SU-DHL-6 (cell line): ENCODE data around the gene MARS1.

Experiments used
- H2AFZ ChIP-seq: fragments of 200-600 bp; sonication (generic); 2 replicates; pipeline ENCODE4 v1.6.1; 2014; ENCODE audit warnings: low read depth, mild to moderate bottlenecking, moderate library complexity, mixed read lengths, antibody characterized with exemption, low read length; ENCODE audit not compliant: severe bottlenecking
- H3F3A ChIP-seq: fragments of 200-600 bp; shearing (Covaris generic); 2 replicates; pipeline ENCODE4 v1.6.0; 2016; ENCODE audit warnings: antibody characterized with exemption, mild to moderate bottlenecking; ENCODE audit not compliant: insufficient read depth
- H3K27ac ChIP-seq: fragments of 200-600 bp; sonication (generic); 2 replicates; pipeline ENCODE4 v1.5.1; 2016; ENCODE audit warnings: low read depth, mild to moderate bottlenecking, low read length, moderate library complexity, mixed read lengths
- H3K27me3 ChIP-seq: fragments of 200-600 bp; sonication (generic), shearing (Covaris generic); 2 replicates; pipeline ENCODE4 v1.6.0; 2014; ENCODE audit warnings: mild to moderate bottlenecking, low read length
- H3K36me3 ChIP-seq: fragments of 200-600 bp; sonication (generic); 2 replicates; pipeline ENCODE4 v1.6.1; 2014; ENCODE audit warnings: mild to moderate bottlenecking, low read length, mixed read lengths
- H3K4me2 ChIP-seq: fragments of 300-600, 200-600 bp; shearing (Covaris generic), sonication (generic); 2 replicates; pipeline ENCODE4 v1.6.0; 2014; ENCODE audit warnings: low read length, low read depth, mild to moderate bottlenecking; ENCODE audit not compliant: poor library complexity, severe bottlenecking
- H3K4me3 ChIP-seq: fragments of 200-600 bp; sonication (generic); 2 replicates; pipeline ENCODE4 v1.5.1; 2014; ENCODE audit warnings: antibody characterized with exemption, low read length, mild to moderate bottlenecking, mixed read lengths; ENCODE audit not compliant: insufficient read depth, poor library complexity, severe bottlenecking
- H3K79me2 ChIP-seq: fragments of 200-600 bp; sonication (generic); 2 replicates; pipeline ENCODE4 v1.6.1; 2014; ENCODE audit warnings: mild to moderate bottlenecking, low read length, moderate library complexity; ENCODE audit not compliant: insufficient read depth
- H3K9ac ChIP-seq: fragments of 200-600 bp; sonication (generic); 2 replicates; pipeline ENCODE4 v1.7.0; 2014; ENCODE audit warnings: mild to moderate bottlenecking, low read length
- H3K9me2 ChIP-seq: fragments of 200-600 bp; sonication (generic); replicated peaks from 2 replicates; pipeline ENCODE4 v1.6.1; 2014; ENCODE audit warnings: low read length; ENCODE audit not compliant: insufficient read depth
- H3K9me3 ChIP-seq: fragments of 200-600 bp; sonication (generic); 2 replicates; pipeline ENCODE4 v1.6.1; 2014; ENCODE audit warnings: low read length, mixed read lengths; ENCODE audit not compliant: insufficient read depth
- H4K20me1 ChIP-seq: fragments of 200-600 bp; sonication (generic); 2 replicates; pipeline ENCODE4 v1.6.1; 2014; ENCODE audit warnings: low read depth, mild to moderate bottlenecking, antibody characterized with exemption, low read length, moderate library complexity, mixed read lengths
- EZH2phosphoT487 ChIP-seq: fragments of 200-600 bp; sonication (generic), shearing (Covaris generic); conservative IDR thresholded peaks from 2 replicates; pipeline ENCODE4 v1.6.1; 2018; ENCODE audit warnings: mild to moderate bottlenecking, antibody characterized with exemption, low read length, moderate library complexity, mixed read lengths
- TF ChIP-seq, protein P1 (sequence below): fragments of 200-600 bp; sonication (generic); IDR thresholded peaks from one replicate; pipeline ENCODE4 v1.5.1; 2017; ENCODE audit warnings: antibody characterized with exemption, mild to moderate bottlenecking, low read length, moderate library complexity; ENCODE audit not compliant: insufficient read depth, poor library complexity, severe bottlenecking

The MARS1 gene

DNA sequence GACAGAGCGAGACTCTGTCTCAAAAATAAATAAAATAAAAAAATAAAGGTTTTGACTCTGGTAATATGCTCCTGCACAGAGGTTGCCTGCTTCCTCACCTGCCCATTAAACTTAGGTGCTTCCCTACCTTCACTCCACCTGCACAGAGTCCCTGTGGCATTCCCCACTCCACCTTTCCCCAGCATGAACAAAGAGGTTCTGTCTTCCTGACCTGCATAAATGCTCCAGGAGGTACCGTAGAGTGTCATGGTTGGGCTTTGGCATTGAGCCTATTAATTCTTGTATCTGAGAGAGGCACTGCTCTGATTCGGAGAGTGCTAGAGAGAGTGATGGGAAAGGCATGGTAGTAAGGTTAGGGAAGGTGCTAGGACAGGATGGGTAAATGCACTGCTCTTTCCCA, 14.5 kb upstream of the MARS1 start:
- no peaks in the 10 kb centered on the region for H4K20me1 ChIP-seq
- no peak overlapping the region for H3K27ac ChIP-seq
- H3K4me3 ChIP-seq = no peak overlapping the region
- no peaks in the 10 kb centered on the region for H3K27me3 ChIP-seq
- H3K36me3 ChIP-seq = no peaks in the 10 kb centered on the region
- H3K9me3 ChIP-seq = no peaks in the 10 kb centered on the region
- no peaks in the 10 kb centered on the region for H3K79me2 ChIP-seq
- H2AFZ ChIP-seq = no peak overlapping the region
- no peak overlapping the region for H3K4me2 ChIP-seq
- TF ChIP-seq, protein P1, sequence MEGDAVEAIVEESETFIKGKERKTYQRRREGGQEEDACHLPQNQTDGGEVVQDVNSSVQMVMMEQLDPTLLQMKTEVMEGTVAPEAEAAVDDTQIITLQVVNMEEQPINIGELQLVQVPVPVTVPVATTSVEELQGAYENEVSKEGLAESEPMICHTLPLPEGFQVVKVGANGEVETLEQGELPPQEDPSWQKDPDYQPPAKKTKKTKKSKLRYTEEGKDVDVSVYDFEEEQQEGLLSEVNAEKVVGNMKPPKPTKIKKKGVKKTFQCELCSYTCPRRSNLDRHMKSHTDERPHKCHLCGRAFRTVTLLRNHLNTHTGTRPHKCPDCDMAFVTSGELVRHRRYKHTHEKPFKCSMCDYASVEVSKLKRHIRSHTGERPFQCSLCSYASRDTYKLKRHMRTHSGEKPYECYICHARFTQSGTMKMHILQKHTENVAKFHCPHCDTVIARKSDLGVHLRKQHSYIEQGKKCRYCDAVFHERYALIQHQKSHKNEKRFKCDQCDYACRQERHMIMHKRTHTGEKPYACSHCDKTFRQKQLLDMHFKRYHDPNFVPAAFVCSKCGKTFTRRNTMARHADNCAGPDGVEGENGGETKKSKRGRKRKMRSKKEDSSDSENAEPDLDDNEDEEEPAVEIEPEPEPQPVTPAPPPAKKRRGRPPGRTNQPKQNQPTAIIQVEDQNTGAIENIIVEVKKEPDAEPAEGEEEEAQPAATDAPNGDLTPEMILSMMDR = no peak
- TF ChIP-seq EZH2phosphoT487 = no peak
- H3K9me2 ChIP-seq = no peaks in the 10 kb centered on the region
- H3F3A ChIP-seq = 0 out of 2 replicates have a peak, but pooled peaks cover 6% of the 10 kb centered on the region
- no peak overlapping the region for H3K9ac ChIP-seq

DNA sequence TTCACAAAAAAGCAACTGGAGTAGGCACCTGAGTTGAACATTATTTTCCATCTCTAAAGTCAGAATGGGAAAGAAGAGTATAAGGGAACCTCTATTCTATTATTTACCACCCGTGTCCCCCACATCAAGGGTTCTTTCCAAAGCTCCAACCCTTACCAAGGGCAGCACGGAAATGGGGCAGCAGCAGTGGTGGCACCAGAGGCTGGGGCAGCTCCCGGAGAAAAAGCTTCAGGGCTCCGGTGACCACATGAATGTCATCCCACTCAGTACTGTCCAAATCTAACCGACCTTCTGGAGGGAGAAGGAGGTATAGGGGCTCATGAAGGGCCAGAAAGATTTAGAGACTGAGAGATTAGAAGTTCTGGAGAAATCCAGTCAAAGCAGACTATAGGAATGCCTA, 14.0 kb upstream of the MARS1 start:
- no peaks in the 10 kb centered on the region for H3K36me3 ChIP-seq
- no peaks in the 10 kb centered on the region for H3K9me2 ChIP-seq
- no peak overlapping the region for H3K4me3 ChIP-seq
- no peak overlapping the region for H3K4me2 ChIP-seq
- TF ChIP-seq, protein P1 = no peak
- TF ChIP-seq EZH2phosphoT487 = no peak
- H4K20me1 ChIP-seq = no peaks in the 10 kb centered on the region
- no peak overlapping the region for H3K9ac ChIP-seq
- H3K27me3 ChIP-seq = no peaks in the 10 kb centered on the region
- H3K79me2 ChIP-seq = no peaks in the 10 kb centered on the region
- no peak overlapping the region for H3K27ac ChIP-seq
- no peak overlapping the region for H2AFZ ChIP-seq
- 0 out of 2 replicates have a peak, but pooled peaks cover 7% of the 10 kb centered on the region for H3F3A ChIP-seq
- no peaks in the 10 kb centered on the region for H3K9me3 ChIP-seq

- Histone ChIP-seq H3K27me3 (no peaks in the 10 kb centered on the region), H3F3A (0 out of 2 replicates have a peak, but pooled peaks cover 7% of the 10 kb centered on the region), H3K9ac (no peak overlapping the region), H2AFZ (no peak overlapping the region), H4K20me1 (no peaks in the 10 kb centered on the region), H3K9me3 (no peaks in the 10 kb centered on the region), H3K79me2 (no peaks in the 10 kb centered on the region), H3K9me2 (no peaks in the 10 kb centered on the region), H3K4me2 (no peak overlapping the region), H3K4me3 (no peak overlapping the region), H3K36me3 (no peaks in the 10 kb centered on the region), H3K27ac (no peak overlapping the region)
- TF ChIP-seq, protein P1 = no peak
- TF ChIP-seq EZH2phosphoT487 = no peak
Observed at GRCh38 chr12:57474430-57474829, 13.4 kb upstream of the MARS1 start.

DNA sequence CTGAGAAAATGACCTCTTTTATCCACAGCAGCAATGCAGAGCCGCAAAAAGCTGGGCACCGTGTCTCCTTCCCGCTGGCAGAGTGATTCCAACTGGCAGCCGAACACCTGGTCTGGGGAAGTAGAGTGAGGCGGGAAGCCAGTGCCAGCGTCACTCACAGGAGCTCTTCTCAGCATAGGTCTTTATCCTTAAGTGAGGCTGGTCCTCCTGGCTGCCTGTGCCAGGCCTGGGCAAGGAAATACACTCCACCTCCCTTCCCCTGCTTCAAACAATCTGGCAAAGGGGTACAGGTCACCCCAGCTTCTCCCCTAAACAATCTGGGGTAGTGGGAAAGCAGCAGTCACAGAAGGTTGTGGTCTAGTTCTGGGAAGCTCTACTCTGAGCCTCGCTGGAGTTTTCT, 13.0 kb upstream of the MARS1 start:
- H3F3A ChIP-seq = 0 out of 2 replicates have a peak, but pooled peaks cover 7% of the 10 kb centered on the region
- no peaks in the 10 kb centered on the region for H3K27me3 ChIP-seq
- no peak overlapping the region for H3K4me2 ChIP-seq
- no peak overlapping the region for H3K4me3 ChIP-seq
- TF ChIP-seq, protein P1 = no peak
- no peak for TF ChIP-seq EZH2phosphoT487
- no peaks in the 10 kb centered on the region for H3K9me2 ChIP-seq
- H2AFZ ChIP-seq = no peak overlapping the region
- no peak overlapping the region for H3K27ac ChIP-seq
- H3K9me3 ChIP-seq = no peaks in the 10 kb centered on the region
- H3K9ac ChIP-seq = no peak overlapping the region
- no peaks in the 10 kb centered on the region for H3K36me3 ChIP-seq
- H4K20me1 ChIP-seq = no peaks in the 10 kb centered on the region
- no peaks in the 10 kb centered on the region for H3K79me2 ChIP-seq
